SK-N-SH treated with all-trans-retinoic acid at 6 μM for 48 hours (cell line): Measurements from ENCODE around the gene MS4A6A.
"Not testable (repeated sequence)": the region's sequence is repeated elsewhere in the genome, so short reads cannot be mapped to it uniquely, and the experiment has no call there.

ENCODE experiments used
- ATAC-seq: fragments of 200-7000 bp; cut with Tn5 transposase; 3 replicates; pipeline ENCODE4 v1.9.1; 2020; ENCODE audit warnings: mild to moderate bottlenecking, moderate library complexity
- ARNTL ChIP-seq: fragments of 450-650 bp; formaldehyde crosslinking; IDR thresholded peaks from 2 replicates; pipeline ENCODE4 v1.5.0; 2020; ENCODE audit warnings: low read depth, mild to moderate bottlenecking, moderate library complexity, borderline replicate concordance
- BACH2 ChIP-seq: fragments of 250-450 bp; sonication (Bioruptor Pico); IDR thresholded peaks from 2 replicates; pipeline ENCODE4 v1.9.0; 2021; ENCODE audit warnings: mild to moderate bottlenecking, borderline replicate concordance
- ESRRG ChIP-seq: fragments of 250-450 bp; sonication (Bioruptor Pico); IDR thresholded peaks from 2 replicates; pipeline ENCODE4 v1.6.1; 2021; ENCODE audit warnings: mild to moderate bottlenecking
- GLIS3 ChIP-seq: fragments of 250-450 bp; sonication (Bioruptor Pico); IDR thresholded peaks from 2 replicates; pipeline ENCODE4 v1.5.0; 2020; ENCODE audit warnings: mild to moderate bottlenecking, moderate library complexity
- ISL1 ChIP-seq: fragments of 250-450 bp; sonication (Bioruptor Pico); IDR thresholded peaks from 2 replicates; pipeline ENCODE4 v2.1.2; 2022; ENCODE audit warnings: mild to moderate bottlenecking, moderate library complexity
- PPARA ChIP-seq: fragments of 250-450 bp; sonication (Bioruptor Pico); IDR thresholded peaks from 2 replicates; pipeline ENCODE4 v1.5.0; 2020; ENCODE audit warnings: mild to moderate bottlenecking, borderline replicate concordance
- RARB ChIP-seq: fragments of 250-450 bp; sonication (Bioruptor Pico); IDR thresholded peaks from 2 replicates; pipeline ENCODE4 v1.8.0; 2021; ENCODE audit warnings: mild to moderate bottlenecking, moderate library complexity
- TOX ChIP-seq: fragments of 250-450 bp; sonication (Bioruptor Pico); IDR thresholded peaks from 2 replicates; pipeline ENCODE4 v1.8.0; 2021; ENCODE audit warnings: mild to moderate bottlenecking, moderate library complexity, borderline replicate concordance
- ZC3H10 ChIP-seq: fragments of 250-450 bp; sonication (Bioruptor Pico); IDR thresholded peaks from 2 replicates; pipeline ENCODE4 v1.5.1; 2021; ENCODE audit warnings: mild to moderate bottlenecking, moderate library complexity
- ZFP30 ChIP-seq: fragments of 450-650 bp; formaldehyde crosslinking; IDR thresholded peaks from 2 replicates; pipeline ENCODE4 v1.5.0; 2022; ENCODE audit warnings: mild to moderate bottlenecking, moderate library complexity
- ZNF565 ChIP-seq: fragments of 450-650 bp; formaldehyde crosslinking; conservative IDR thresholded peaks from 2 replicates; pipeline ENCODE4 v1.5.0; 2020; ENCODE audit warnings: low read depth, mild to moderate bottlenecking, moderate library complexity
- ZNF70 ChIP-seq: fragments of 450-650 bp; formaldehyde crosslinking; IDR thresholded peaks from 2 replicates; pipeline ENCODE4 v1.5.0; 2020; ENCODE audit warnings: mild to moderate bottlenecking, moderate library complexity
- ZNF8 ChIP-seq: fragments of 450-650 bp; formaldehyde crosslinking; IDR thresholded peaks from 2 replicates; pipeline ENCODE4 v1.5.0; 2020; ENCODE audit warnings: mild to moderate bottlenecking, moderate library complexity
- TF ChIP-seq, protein P1 (sequence below): fragments of 250-450 bp; sonication (Bioruptor Pico); IDR thresholded peaks from 2 replicates; pipeline ENCODE4 v1.8.0; 2021; ENCODE audit warnings: low read depth, mild to moderate bottlenecking, moderate library complexity, borderline replicate concordance
- TF ChIP-seq, protein P2 (sequence below): fragments of 250-450 bp; sonication (Bioruptor Pico); IDR thresholded peaks from 2 replicates; pipeline ENCODE4 v1.5.0; 2020; ENCODE audit warnings: mild to moderate bottlenecking, moderate library complexity
- TF ChIP-seq, protein P3 (sequence below): fragments of 250-450 bp; sonication (Bioruptor Pico); IDR thresholded peaks from 2 replicates; pipeline ENCODE4 v1.5.1; 2020; ENCODE audit warnings: low read depth, mild to moderate bottlenecking, moderate library complexity
- TF ChIP-seq, protein P4 (sequence below): fragments of 250-450 bp; sonication (Bioruptor Pico); IDR thresholded peaks from 2 replicates; pipeline ENCODE4 v1.5.1; 2021; ENCODE audit warnings: mild to moderate bottlenecking, moderate library complexity
- TF ChIP-seq, protein P5 (sequence below): fragments of 250-450 bp; sonication (Bioruptor Pico); IDR thresholded peaks from 2 replicates; pipeline ENCODE4 v1.8.0; 2020; ENCODE audit warnings: mild to moderate bottlenecking, moderate library complexity, borderline replicate concordance

The MS4A6A gene

DNA sequence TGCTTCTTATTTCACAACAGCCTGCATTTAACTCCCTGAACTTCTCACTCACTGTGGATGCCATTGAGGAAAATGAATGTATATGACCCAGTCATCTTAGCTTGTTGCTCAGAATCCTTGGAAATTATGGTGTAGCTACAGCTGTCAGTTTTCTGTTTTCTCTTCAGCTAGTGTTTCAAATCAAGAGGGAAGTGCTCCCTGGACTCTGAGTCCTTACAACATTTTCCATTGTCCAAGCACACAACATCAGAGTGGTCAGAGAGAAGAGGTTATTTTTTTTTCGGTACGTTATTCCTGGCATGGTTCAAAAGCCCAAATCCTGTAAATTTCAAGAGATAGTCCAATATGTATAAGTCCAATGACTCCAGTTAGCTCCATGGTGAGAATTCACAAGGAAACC, 23.6 kb downstream of the MS4A6A start:
- ATAC-seq = no peak
- TF ChIP-seq TOX (CRISPR knock-in tag) (no peak), ARNTL (CRISPR knock-in tag) (no peak), ZNF8 (CRISPR knock-in tag) (no peak)
- TF ChIP-seq, protein P1, sequence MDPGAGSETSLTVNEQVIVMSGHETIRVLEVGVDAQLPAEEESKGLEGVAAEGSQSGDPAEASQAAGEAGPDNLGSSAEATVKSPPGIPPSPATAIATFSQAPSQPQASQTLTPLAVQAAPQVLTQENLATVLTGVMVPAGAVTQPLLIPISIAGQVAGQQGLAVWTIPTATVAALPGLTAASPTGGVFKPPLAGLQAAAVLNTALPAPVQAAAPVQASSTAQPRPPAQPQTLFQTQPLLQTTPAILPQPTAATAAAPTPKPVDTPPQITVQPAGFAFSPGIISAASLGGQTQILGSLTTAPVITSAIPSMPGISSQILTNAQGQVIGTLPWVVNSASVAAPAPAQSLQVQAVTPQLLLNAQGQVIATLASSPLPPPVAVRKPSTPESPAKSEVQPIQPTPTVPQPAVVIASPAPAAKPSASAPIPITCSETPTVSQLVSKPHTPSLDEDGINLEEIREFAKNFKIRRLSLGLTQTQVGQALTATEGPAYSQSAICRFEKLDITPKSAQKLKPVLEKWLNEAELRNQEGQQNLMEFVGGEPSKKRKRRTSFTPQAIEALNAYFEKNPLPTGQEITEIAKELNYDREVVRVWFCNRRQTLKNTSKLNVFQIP (CRISPR knock-in tag) = no peak
- TF ChIP-seq, all 23 proteins: peak for 0

DNA sequence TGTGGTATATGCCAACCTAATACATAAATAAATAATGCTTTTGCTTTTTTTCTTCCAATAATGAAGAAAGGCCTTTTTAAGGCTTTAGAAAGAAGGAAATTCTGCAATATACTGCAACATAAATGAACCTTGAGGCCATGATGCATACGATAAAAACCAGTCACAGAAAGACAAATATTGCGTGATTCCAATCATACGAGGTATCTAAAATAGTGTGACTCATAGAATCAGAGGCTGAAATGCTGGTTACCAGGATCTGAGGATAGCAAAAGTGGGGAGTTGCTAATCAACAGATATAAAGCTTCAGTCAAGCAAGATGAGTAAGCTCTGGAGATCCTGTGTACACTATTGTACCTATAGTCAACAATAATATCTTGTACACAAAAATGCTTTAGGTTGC, 24.2 kb downstream of the MS4A6A start:
- no peak for ATAC-seq
- TF ChIP-seq RARB (CRISPR knock-in tag) = no peak
- TF ChIP-seq, all 23 proteins: peak for 0

DNA sequence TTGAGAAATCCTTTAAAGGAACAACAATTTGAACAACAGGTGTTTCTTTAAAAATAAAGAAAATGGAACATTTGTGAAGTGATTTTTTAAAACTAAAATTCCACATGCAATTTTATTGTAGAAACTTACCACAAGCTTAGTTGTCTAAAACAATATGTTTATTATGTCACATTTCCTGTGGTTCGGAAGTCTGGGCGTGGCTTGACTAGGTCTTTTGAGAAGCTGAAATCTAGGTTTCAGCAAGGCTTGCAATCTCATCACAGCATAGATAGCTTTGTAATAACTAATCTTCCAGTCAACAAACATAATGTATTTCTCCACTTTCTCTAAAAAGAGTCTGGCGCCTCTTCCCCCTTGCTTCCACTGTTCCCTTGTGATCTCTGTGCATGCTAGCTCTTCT, 27.0 kb downstream of the MS4A6A start:
- no peak for TF ChIP-seq BACH2
- no peak for TF ChIP-seq ZFP30 (CRISPR knock-in tag)
- no peak for TF ChIP-seq ESRRG
- no peak for TF ChIP-seq ZNF70 (CRISPR knock-in tag)
- TF ChIP-seq, protein P2, sequence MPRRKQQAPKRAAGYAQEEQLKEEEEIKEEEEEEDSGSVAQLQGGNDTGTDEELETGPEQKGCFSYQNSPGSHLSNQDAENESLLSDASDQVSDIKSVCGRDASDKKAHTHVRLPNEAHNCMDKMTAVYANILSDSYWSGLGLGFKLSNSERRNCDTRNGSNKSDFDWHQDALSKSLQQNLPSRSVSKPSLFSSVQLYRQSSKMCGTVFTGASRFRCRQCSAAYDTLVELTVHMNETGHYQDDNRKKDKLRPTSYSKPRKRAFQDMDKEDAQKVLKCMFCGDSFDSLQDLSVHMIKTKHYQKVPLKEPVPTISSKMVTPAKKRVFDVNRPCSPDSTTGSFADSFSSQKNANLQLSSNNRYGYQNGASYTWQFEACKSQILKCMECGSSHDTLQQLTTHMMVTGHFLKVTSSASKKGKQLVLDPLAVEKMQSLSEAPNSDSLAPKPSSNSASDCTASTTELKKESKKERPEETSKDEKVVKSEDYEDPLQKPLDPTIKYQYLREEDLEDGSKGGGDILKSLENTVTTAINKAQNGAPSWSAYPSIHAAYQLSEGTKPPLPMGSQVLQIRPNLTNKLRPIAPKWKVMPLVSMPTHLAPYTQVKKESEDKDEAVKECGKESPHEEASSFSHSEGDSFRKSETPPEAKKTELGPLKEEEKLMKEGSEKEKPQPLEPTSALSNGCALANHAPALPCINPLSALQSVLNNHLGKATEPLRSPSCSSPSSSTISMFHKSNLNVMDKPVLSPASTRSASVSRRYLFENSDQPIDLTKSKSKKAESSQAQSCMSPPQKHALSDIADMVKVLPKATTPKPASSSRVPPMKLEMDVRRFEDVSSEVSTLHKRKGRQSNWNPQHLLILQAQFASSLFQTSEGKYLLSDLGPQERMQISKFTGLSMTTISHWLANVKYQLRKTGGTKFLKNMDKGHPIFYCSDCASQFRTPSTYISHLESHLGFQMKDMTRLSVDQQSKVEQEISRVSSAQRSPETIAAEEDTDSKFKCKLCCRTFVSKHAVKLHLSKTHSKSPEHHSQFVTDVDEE (CRISPR knock-in tag) = no peak
- no peak for TF ChIP-seq PPARA
- TF ChIP-seq, protein P3, sequence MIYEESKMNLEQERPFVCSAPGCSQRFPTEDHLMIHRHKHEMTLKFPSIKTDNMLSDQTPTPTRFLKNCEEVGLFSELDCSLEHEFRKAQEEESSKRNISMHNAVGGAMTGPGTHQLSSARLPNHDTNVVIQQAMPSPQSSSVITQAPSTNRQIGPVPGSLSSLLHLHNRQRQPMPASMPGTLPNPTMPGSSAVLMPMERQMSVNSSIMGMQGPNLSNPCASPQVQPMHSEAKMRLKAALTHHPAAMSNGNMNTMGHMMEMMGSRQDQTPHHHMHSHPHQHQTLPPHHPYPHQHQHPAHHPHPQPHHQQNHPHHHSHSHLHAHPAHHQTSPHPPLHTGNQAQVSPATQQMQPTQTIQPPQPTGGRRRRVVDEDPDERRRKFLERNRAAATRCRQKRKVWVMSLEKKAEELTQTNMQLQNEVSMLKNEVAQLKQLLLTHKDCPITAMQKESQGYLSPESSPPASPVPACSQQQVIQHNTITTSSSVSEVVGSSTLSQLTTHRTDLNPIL (CRISPR knock-in tag) = no peak
- no peak for TF ChIP-seq ZC3H10
- TF ChIP-seq ARNTL (CRISPR knock-in tag) = no peak
- no peak for TF ChIP-seq RARB (CRISPR knock-in tag)
- no peak for TF ChIP-seq ZNF565 (CRISPR knock-in tag)
- TF ChIP-seq, protein P1 (CRISPR knock-in tag) = no peak
- no peak for TF ChIP-seq ISL1 (CRISPR knock-in tag)
- no peak for ATAC-seq

DNA sequence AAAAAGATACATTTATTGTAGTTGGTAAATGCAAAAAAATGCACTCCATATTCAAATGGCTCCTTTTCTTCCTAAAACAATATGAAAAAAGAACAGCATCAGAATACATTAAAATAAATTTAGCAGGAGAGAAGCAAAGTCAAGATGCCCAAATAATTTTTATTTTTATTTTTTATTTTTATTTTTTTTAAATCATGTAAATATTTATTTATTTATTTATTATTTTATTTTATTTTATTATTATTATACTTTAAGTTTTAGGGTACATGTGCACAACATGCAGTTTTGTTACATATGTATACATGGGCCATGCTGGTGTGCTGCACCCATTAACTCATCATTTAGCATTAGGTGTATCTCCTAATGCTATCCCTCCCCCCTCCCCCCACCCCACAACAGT, 30.2 kb downstream of the MS4A6A start:
- not testable (repeated sequence) for ATAC-seq

DNA sequence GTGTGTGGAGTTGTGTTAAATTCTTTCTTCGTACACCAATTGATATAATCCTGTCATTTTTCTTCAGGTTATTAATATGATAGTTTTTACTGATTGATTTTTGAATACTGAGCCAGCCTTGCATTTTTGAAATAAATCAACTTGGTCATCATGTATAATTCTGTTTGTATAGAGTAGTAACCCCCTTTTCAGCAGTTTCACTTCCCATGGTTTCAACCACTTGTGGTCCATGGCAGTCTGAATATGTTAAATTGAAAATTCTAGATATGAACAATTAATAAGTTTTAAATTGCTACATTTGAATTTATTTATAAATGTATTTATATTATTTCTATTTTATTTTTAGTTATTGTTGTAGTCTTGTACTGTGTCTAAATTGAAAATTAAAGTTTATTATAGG, 32.6 kb downstream of the MS4A6A start:
- ATAC-seq = no peak
- TF ChIP-seq ESRRG (no peak), GLIS3 (no peak)
- TF ChIP-seq, all 23 proteins: peak for 0

DNA sequence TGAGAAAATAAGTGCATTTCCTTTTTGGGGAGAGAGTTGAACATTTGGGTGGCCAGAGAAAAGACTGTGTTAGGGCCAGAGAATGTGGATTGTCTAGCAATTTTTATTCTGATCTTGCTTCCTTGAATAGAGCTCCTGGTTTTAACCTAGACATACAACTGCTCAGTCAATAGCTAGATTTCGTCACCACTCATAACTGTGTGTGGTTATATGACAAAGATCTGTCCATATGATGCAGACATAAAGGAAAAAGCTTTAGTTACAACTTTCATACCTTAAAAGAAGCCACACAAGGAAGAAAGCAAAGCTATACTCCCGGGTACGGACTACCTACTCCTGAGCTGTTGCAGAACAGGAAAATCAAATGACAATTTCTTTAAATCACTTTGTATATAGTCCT, 37.2 kb downstream of the MS4A6A start:
- no peak for ATAC-seq
- TF ChIP-seq, protein P3 (CRISPR knock-in tag) = no peak
- TF ChIP-seq, protein P2 (CRISPR knock-in tag) = no peak
- TF ChIP-seq PPARA (no peak), ZC3H10 (no peak)
- TF ChIP-seq, protein P4, sequence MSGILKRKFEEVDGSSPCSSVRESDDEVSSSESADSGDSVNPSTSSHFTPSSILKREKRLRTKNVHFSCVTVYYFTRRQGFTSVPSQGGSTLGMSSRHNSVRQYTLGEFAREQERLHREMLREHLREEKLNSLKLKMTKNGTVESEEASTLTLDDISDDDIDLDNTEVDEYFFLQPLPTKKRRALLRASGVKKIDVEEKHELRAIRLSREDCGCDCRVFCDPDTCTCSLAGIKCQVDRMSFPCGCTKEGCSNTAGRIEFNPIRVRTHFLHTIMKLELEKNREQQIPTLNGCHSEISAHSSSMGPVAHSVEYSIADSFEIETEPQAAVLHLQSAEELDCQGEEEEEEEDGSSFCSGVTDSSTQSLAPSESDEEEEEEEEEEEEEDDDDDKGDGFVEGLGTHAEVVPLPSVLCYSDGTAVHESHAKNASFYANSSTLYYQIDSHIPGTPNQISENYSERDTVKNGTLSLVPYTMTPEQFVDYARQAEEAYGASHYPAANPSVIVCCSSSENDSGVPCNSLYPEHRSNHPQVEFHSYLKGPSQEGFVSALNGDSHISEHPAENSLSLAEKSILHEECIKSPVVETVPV (CRISPR knock-in tag) = no peak
- TF ChIP-seq, protein P5, sequence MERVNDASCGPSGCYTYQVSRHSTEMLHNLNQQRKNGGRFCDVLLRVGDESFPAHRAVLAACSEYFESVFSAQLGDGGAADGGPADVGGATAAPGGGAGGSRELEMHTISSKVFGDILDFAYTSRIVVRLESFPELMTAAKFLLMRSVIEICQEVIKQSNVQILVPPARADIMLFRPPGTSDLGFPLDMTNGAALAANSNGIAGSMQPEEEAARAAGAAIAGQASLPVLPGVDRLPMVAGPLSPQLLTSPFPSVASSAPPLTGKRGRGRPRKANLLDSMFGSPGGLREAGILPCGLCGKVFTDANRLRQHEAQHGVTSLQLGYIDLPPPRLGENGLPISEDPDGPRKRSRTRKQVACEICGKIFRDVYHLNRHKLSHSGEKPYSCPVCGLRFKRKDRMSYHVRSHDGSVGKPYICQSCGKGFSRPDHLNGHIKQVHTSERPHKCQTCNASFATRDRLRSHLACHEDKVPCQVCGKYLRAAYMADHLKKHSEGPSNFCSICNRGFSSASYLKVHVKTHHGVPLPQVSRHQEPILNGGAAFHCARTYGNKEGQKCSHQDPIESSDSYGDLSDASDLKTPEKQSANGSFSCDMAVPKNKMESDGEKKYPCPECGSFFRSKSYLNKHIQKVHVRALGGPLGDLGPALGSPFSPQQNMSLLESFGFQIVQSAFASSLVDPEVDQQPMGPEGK (CRISPR knock-in tag) = no peak
